Natural killer cell (primary cell): ENCODE measurements around the gene SLX4IP. TPM values are rescaled to one million over a fixed set of nuclear protein-coding genes. Genes with fewer than 3 reads are reported as not detected.

ENCODE experiments used
- ATAC-seq, 3 donors: fragments of 150-1000 bp in 2 of 3; fragments of 200-7000 bp in 1 of 3; cut with Tn5 transposase; 1 replicate in 1 of 3; 2 replicates in 2 of 3; pipeline ENCODE4 v1.10.0; 2021; ENCODE audit warnings: mild to moderate bottlenecking in 2 of 3, moderate library complexity in 2 of 3
- DNase-seq, 2 donors: peaks; one replicate each; pipeline versions ENCODE4 v3.0.0 to v3.0.0-alpha.2; 2013 to 2021; ENCODE audit warnings: mixed read lengths in 1 of 2
- H3K27ac ChIP-seq: one replicate; pipeline ENCODE4 v1.5.1; 2013; ENCODE audit warnings: mild to moderate bottlenecking, low read length
- H3K27me3 ChIP-seq: one replicate; pipeline ENCODE4 v1.6.1; 2013; ENCODE audit warnings: low read length; ENCODE audit not compliant: control insufficient read depth, insufficient read depth
- H3K36me3 ChIP-seq: one replicate; pipeline ENCODE4 v1.6.1; 2013; ENCODE audit warnings: low read length; ENCODE audit not compliant: control insufficient read depth, insufficient read depth
- H3K4me1 ChIP-seq: one replicate; pipeline ENCODE4 v1.6.1; 2013; ENCODE audit warnings: low read length; ENCODE audit not compliant: control insufficient read depth, insufficient read depth
- H3K4me3 ChIP-seq: one replicate; pipeline ENCODE4 v1.5.1; 2013; ENCODE audit warnings: low read length
- H3K9me3 ChIP-seq: one replicate; pipeline ENCODE4 v1.6.1; 2013; ENCODE audit warnings: low read length; ENCODE audit not compliant: control insufficient read depth, insufficient read depth
- H3K27ac Mint-ChIP-seq, 2 donors: one replicate each; pipeline ENCODE4 v1.8.0; 2022; ENCODE audit warnings: mild to moderate bottlenecking in 2 of 2, mixed read lengths in 2 of 2, moderate library complexity in 1 of 2
- H3K27me3 Mint-ChIP-seq, 2 donors: one replicate each; pipeline ENCODE4 v1.8.0; 2022; ENCODE audit warnings: low read depth in 2 of 2, mixed read lengths in 2 of 2
- H3K36me3 Mint-ChIP-seq: one replicate; pipeline ENCODE4 v1.8.0; 2022; ENCODE audit warnings: mixed read lengths
- H3K4me1 Mint-ChIP-seq, 2 donors: one replicate each; pipeline ENCODE4 v1.8.0; 2022; ENCODE audit warnings: mixed read lengths in 2 of 2
- H3K4me3 Mint-ChIP-seq: one replicate; pipeline ENCODE4 v1.8.0; 2022; ENCODE audit warnings: mild to moderate bottlenecking, moderate library complexity, mixed read lengths
- H3K9me3 Mint-ChIP-seq, 2 donors: one replicate each; pipeline ENCODE4 v1.8.0; 2022; ENCODE audit warnings: mixed read lengths in 2 of 2
- CTCF ChIP-seq: fragments of 200-600 bp; IDR thresholded peaks from one replicate; pipeline ENCODE4 v1.8.0; 2022; ENCODE audit warnings: antibody characterized with exemption
- WGBS: methylation state at CpG from one replicate; pipeline ENCODE4 v1.1.7; 2013; ENCODE audit warnings: missing lambda C conversion rate; ENCODE audit not compliant: insufficient coverage; 5-methylcytosine and 5-hydroxymethylcytosine counted together
- intact Hi-C: fragments of 100-400 bp; cut with micrococcal nuclease; formaldehyde crosslinking; loops from one replicate; pipeline ENCODE4 v1.14.2; 2022
- total RNA-seq, 4 donors: library from RNA; stranded (reverse); fragments of 120-200 nt in 1 of 4; gene quantifications; one replicate each; pipeline versions ENCODE4 v1.2.3 to v1.2.4, GENCODE V29; 2013 to 2022

Gene SLX4IP
- total RNA-seq, 3 donors from 2014 or later (not counting 1 experiment from before 2014, with no cell fraction given): 2.9 to 5.5 (median 5.2) TPM

- no peaks in the 10 kb centered on the region for H3K4me1 ChIP-seq
- no peak overlapping the region for H3K4me3 ChIP-seq
- no peaks in the 10 kb centered on the region for H3K36me3 Mint-ChIP-seq
- H3K4me1 Mint-ChIP-seq: peaks cover 0 to 5% of the 10 kb centered on the region in 2 donors
- no peaks in the 10 kb centered on the region for H3K9me3 Mint-ChIP-seq
- no peak overlapping the region for H3K27ac Mint-ChIP-seq
- no peak for TF ChIP-seq CTCF
- intact Hi-C loops: no loop called here
- no peak overlapping the region for H3K4me3 Mint-ChIP-seq
- WGBS: 90% methylated on average over 8 of the region's 8 CpGs
- H3K9me3 ChIP-seq: no peaks in the 10 kb centered on the region
- H3K27me3 ChIP-seq: no peaks in the 10 kb centered on the region
- H3K36me3 ChIP-seq: no peaks in the 10 kb centered on the region
- peaks cover 0 to 2% of the 10 kb centered on the region in 2 donors for H3K27me3 Mint-ChIP-seq
- no peak for DNase-seq
- no peak overlapping the region for H3K27ac ChIP-seq
- ATAC-seq: no peak
Measured at GRCh38 chr20:10649080-10649796, 214.1 kb downstream of the SLX4IP start.

GRCh38 chr20:10649797-10650160 lies 214.7 kb downstream of the SLX4IP start:
- H3K9me3 ChIP-seq: no peaks in the 10 kb centered on the region
- H3K36me3 Mint-ChIP-seq: no peaks in the 10 kb centered on the region
- no peak overlapping the region for H3K27ac ChIP-seq
- DNase-seq (no peak), ATAC-seq (no peak)
- H3K9me3 Mint-ChIP-seq: no peaks in the 10 kb centered on the region
- TF ChIP-seq CTCF: no peak
- H3K36me3 ChIP-seq: no peaks in the 10 kb centered on the region
- intact Hi-C loops: no loop called here
- no peak overlapping the region for H3K4me3 Mint-ChIP-seq
- H3K4me3 ChIP-seq: no peak overlapping the region
- peaks cover 0 to 2% of the 10 kb centered on the region in 2 donors for H3K27me3 Mint-ChIP-seq
- H3K4me1 Mint-ChIP-seq: peaks cover 0 to under 1% of the 10 kb centered on the region in 2 donors
- no peak overlapping the region for H3K27ac Mint-ChIP-seq
- 91% methylated on average over 3 of the region's 3 CpGs for WGBS
- H3K4me1 ChIP-seq: no peaks in the 10 kb centered on the region
- H3K27me3 ChIP-seq: no peaks in the 10 kb centered on the region

- H3K4me3 ChIP-seq: no peak overlapping the region
- no peaks in the 10 kb centered on the region for H3K27me3 ChIP-seq
- no peak overlapping the region for H3K27ac ChIP-seq
- H3K9me3 Mint-ChIP-seq: no peaks in the 10 kb centered on the region
- peaks cover 0 to 2% of the 10 kb centered on the region in 2 donors for H3K27me3 Mint-ChIP-seq
- WGBS: 45% methylated on average over 12 of the region's 15 CpGs
- no peaks in the 10 kb centered on the region for H3K36me3 Mint-ChIP-seq
- DNase-seq (no peak), ATAC-seq (no peak)
- H3K36me3 ChIP-seq: no peaks in the 10 kb centered on the region
- H3K27ac Mint-ChIP-seq: no peak overlapping the region
- H3K9me3 ChIP-seq: no peaks in the 10 kb centered on the region
- no peak for TF ChIP-seq CTCF
- intact Hi-C loops: no loop called here
- no peaks in the 10 kb centered on the region for H3K4me1 Mint-ChIP-seq
- H3K4me1 ChIP-seq: no peaks in the 10 kb centered on the region
- H3K4me3 Mint-ChIP-seq: no peak overlapping the region
Measured at GRCh38 chr20:10651227-10651990, 216.3 kb downstream of the SLX4IP start.
